ENCODE results near the gene NANOGP8.
"Not testable (repeated sequence)": the region's sequence is repeated elsewhere in the genome, so short reads cannot be mapped to it uniquely, and the experiment has no call there.

NANOGP8 gene, protein sequence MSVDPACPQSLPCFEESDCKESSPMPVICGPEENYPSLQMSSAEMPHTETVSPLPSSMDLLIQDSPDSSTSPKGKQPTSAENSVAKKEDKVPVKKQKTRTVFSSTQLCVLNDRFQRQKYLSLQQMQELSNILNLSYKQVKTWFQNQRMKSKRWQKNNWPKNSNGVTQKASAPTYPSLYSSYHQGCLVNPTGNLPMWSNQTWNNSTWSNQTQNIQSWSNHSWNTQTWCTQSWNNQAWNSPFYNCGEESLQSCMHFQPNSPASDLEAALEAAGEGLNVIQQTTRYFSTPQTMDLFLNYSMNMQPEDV

DNA sequence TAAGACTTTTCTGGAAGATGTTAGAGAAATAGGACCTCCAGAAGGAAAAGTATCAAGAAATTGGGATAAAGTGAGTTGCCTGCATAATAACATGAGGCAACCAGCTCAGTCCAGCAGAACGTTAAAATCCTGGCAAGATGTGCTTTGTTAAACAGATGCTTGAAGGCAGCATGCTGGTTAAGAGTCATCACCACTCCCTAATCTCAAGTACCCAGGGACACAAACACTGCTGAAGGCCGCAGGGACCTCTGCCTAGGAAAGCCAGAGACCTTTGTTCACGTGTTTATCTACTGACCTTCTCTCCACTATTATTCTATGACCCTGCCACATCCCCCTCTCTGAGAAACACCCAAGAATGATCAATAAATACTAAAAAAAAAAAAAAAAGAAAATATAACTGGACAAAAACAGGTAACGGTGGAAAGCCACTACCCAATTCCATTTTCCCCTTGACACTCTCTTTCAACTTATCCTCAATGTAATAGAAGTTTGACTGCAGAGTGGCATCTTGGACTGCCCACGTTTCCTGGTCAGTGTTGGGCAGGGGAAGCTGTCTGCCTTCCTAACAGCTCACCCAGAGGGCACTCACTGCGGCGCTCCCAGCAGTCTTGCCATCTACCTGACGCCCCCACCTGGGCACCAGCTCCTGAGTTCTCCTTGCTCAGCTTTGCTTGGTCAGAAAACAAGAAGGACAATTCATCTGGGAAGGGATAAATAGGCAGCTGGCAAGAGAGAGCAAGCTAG, at the start of gene NANOGP8:
TSS of gene NANOGP8 (minus strand) at position 120 of the 744 bp plus-strand sequence. CDS start 185 bp downstream, outside the sequence.
- DNase-seq, result not testable (repeated sequence)

DNA sequence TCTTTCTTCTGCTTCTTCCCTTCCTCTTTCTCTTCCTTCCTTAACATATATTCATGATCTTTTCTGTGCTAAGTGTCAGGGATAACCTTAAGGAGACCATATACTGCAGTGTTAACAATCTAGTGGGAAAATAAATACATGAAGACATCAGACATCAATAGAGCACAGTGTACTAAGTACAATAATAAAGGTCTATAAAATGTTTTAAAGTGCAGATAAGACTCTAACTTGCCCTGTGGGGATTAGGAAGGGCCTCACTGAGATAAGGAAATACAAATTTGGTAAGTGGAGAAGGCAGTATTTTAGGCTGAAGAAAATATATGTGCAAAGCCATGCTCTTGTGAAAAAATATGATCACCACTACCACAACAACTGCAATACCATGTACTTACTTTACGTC, 49.2 kb upstream of the NANOGP8 start:
- DNase-seq, result no peak

DNA sequence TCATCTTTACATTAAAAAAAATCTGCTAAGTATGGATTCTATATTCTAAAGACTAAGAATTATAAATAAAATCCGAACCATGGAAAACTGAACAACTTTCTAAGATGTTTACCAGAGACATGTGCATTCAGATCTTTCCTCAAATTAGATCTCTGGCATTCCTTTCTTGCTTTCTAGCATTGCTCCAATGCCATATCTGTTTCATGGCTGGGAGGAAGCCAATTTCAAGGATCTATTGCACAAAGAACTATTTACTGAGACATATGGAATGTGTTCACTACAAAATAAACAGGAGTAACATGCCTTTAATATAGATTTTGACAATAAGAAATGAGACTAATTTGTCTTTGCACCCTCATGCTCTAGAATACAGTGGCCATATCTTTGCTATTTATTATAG, 45.1 kb upstream of the NANOGP8 start:
- no peak for DNase-seq

DNA sequence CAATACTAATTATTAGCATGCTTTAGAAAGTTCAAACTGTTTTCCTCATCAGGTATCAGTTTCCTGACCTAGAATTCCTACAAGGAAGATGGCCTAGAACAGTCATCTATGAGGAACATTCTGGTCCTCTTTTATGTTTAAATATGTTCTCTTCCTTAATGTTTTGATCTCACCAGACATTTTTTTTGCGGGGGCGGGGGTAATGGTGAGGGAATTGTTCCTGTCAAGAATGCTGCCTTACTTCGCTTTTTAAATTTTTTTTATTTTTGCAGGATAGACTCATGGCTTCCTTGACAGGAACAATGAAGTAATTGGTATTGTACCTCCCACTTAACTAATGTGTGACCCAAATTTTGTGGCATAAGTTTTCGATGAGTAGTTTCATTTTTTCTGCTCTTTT, 44.3 kb upstream of the NANOGP8 start:
- DNase-seq, result no peak

DNA sequence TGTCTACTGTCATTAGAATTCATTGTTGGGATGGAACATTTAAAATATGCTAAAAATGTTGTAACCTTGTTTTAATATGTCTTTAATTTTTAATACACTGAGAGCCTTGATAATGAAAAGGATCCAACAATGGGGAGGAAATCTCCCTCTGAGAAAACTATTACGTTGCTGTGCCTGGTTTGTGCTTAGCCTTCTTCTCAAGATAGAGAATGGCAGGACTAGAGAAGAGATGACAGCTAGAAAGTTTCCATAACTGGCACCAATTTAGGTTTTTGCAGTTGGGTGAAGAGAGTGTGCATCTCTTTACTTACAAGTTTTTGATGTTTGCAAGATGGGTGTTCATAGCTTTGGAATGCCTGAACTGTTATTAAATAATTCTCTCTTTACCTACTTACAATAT, 42.6 kb upstream of the NANOGP8 start:
- DNase-seq, result no peak

DNA sequence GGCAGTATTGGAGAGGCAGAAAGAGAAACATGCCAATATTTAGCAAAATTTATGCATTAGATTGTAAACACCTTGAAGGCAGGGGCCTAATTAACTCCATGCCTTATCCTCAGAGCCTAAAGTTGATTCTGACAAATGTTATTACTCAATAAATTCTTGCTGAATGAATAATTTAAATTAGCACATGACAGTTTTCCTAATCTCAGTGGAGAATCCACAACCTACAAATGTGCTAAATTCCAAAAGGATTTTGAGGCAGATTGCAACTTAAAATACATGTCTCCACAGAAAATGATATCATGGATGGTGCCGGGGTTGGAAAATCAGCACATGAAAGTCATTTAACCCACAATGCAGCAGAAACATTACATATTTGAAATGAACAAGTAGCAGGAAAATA, 41.1 kb upstream of the NANOGP8 start:
- no peak for DNase-seq

DNA sequence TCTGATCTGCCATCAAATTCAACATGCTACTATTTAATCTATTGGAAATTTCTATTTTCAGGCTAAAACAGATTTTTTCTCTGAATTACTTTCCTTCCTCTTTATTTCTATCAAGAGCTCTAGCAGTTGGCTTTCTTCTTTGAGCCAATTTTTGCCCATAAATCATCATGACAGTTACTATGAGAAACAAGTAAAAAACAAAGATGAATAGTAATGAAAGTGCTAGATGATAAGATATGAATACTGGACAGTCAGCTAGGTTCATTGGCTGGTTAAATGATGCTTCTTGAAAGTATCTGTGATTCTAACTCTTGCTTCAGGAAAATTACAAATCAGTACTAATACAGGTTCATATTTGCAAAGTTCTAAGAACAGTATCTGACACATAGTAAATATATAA, 38.6 kb upstream of the NANOGP8 start:
- DNase-seq, result no peak

DNA sequence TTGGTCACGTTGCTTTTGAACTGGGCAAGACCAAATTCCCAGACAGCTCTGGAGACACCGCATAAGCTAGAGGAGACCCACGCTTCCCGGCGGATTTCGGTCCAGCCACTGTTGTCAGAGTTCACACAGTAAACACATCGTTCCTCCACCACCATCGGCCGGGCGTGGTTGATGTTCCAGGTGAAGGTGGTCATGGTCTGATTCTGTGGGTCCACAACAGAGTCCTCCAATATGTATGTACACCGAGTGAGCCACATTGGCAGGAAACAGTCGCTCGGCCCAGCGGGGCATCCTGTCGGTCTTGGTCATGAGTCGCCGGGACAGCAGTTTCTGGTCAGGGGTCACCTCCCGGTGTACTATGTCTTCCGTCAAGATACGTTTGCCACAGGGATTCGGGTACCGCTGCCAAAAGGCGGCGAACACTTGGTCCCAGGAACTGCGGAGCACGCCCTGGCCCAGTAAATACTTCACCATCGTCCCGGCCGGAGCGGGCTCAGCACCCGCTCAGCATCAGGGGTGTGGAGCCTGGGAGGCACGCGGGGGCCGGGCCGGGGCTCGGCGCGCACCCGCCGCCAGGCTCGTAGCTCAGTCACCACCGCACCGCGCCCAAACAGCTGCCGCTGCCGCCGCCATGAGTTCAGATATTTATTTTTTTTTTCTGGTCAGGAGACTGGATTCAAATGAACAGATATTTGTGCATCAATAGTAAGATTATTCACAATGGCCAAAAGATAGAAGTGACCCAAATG, 36.7 kb upstream of the NANOGP8 start:
- DNase-seq, result no peak

DNA sequence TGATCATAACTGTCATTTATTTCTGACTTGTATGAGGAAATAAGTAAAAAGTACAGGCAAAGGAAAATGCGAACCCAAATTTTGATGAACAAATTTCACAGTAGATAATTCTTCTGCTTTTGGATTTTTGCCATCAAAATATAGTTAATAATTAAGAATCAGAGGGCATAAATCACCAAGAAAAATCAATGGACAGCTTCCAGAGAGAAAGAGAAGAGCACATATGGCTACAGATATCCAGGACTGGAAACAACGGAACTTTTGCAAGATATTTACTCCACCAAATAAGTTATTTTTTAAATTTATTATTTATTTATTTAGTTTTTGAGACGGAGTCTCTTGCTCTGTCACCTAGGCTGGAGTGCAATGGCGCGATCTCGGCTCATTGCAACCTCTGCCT, 35.1 kb upstream of the NANOGP8 start:
- no peak for DNase-seq

DNA sequence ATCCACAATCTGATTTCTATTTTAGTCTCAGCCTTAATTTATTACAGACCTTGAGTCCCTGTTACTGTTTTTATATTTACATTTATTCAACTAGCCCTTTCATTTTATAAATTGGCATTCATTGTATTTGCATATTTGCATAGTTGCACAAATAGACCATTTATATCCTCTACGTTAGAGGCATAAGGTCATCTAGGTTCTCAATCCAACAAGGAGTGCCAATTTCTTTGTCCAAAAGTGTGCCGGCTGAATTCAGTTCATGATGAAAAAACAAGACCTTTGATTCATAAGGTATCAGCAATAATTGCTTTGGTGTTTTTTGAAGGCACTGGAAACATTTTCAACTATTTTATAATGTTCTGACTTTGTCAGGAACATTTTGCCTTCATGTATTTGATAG, 33.9 kb upstream of the NANOGP8 start:
- no peak for DNase-seq

DNA sequence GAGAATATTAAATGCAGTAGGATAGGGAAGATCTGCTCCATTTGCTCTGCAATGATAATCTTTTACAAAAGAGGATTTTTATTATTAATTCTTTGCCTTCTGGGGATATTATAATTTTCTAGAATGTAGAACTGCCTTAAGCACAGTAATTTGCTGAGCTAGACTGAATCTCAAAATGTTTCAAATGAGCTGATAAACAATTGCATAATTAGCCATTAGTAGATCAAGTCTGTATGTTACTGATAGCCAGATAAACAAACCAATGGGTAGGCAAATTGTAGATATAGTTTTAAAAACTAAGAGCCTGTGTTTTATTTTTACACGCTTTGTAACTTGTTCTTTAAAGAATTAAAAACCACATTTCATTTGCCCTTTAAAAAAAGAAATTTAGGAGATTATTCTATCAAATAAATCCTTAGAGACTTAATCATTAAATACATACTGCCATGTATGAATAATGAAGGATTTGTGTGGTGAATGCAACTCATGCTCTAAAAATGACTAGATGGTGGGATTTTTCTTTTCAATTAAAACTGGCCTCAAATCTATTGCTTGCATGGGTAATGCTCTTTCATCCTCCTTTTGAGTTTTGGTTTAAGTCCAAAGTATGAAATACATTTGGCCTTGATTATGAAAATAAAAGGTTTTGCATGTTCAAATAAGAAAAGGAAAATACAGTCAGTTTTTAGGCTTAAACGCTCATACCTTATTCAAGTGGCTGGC, 32.6 kb upstream of the NANOGP8 start:
- no peak for DNase-seq

DNA sequence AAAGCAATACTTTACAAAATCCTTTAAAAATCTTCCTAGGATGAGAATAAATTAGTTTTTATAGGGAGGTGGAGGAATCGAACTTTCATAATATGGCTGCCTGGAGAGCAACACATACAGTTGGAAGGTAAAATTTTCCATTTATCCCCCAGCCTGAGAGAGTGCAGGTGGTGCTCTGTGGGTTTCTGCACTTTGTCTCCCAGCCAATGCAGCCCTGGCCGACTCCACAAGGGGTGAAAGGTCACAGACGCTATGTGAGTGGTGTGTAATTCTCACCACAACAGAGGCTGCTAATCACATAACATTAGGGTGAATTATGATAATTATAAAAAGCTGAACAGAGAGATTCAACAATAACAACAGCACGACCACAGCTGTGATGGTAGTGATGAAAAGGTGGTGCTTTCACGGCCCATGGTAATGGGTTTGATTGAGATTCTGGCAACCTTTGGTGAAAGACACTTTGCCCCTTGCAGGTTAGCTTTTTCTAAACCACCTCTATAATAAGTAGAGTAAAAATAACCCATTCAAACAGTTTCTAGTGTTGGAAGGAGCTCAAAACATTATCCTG, 30.1 kb upstream of the NANOGP8 start:
- DNase-seq, result no peak

DNA sequence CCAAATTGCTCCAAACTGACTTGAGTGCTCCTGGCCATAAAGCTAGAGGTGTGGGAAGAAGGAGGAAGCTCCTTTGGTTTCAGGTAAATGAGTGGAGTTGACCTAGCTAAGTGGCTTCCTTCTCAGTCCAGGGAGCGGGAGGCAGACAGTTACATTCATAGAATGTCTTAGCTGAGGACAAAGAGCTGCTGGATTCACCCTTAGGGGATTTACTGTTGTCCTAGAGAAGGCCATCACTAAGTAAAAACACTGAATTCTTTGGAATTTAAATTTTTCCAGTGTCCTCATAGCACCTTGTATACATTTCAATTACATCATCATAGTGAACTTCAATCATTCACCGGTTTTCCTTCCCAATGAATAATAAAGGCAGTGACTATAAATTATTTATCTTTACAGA, 27.3 kb upstream of the NANOGP8 start:
- no peak for DNase-seq

DNA sequence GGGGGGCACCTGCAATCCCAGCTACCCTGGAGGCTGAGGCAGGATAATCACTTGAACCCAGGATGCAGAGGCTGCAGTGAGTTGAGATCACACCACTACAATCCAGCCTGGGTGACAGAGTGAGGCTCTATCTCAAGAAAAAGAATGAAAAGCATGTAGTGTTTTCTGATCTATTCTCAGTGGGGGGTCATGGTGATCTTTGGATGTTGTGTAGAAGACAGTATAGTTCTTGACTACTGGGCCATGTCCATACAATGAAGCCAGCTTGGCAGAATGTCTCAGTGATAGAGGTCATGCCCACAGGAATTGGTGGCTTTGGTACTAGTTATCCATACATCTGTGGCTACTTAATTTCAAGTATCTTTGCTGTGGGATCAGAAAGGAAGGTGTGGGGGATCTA, 26.8 kb upstream of the NANOGP8 start:
- no peak for DNase-seq

DNA sequence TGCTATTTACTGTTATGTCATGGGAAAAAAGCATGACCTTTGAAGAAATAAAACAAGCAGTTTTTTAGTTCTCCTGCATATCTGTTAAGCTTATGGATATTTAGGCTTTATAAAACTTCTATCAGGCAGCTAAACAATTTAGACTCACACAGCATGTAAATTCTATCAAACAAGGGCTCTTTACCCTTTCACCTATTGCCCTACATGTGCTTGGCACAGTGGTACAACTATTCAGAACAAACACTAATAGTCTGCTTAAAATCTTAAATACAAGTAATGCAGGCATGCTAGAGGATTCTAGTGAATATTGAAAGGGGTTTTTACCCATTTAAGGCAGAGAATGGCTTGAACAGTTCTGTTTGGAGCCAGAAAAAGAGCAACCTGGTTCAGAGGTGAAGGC, 23.4 kb upstream of the NANOGP8 start:
- DNase-seq, result no peak

DNA sequence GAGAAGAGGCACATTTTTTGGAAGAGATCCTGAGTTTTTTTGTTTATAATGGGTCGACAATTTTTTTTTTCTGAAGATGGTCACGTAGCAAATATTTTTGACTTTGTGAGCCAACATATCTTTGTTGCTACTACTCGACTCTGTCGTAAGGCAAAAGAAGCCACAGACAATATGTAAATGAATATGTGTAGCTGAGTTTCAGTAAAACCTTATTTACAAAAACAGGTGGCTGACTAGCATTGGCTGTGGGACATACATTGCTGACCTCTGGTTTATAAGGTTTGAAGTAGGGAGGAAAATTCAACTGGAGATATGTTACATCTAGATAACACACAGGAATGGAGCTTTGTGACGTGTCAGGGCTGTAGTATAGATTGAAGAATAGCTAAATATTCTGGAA, 22.5 kb upstream of the NANOGP8 start:
- no peak for DNase-seq

DNA sequence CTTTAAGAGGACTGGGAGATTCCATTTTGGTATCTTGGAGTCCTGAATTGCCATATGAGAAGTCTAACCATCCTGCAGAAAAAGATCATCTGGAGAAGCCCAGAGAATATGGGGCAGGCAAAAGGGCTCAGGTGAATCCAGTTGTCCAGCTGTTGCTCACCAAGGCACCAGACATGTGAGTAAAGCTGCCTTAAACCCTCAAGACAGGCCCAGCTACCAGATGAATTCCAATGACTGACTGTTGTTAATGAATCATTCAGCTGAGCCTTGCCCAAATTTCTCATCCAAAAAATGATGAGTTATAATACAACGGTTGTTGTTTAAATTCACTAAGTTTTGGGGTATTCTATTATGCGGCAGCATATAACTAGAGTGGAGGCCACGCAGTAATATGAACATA, 22.0 kb upstream of the NANOGP8 start:
- no peak for DNase-seq

DNA sequence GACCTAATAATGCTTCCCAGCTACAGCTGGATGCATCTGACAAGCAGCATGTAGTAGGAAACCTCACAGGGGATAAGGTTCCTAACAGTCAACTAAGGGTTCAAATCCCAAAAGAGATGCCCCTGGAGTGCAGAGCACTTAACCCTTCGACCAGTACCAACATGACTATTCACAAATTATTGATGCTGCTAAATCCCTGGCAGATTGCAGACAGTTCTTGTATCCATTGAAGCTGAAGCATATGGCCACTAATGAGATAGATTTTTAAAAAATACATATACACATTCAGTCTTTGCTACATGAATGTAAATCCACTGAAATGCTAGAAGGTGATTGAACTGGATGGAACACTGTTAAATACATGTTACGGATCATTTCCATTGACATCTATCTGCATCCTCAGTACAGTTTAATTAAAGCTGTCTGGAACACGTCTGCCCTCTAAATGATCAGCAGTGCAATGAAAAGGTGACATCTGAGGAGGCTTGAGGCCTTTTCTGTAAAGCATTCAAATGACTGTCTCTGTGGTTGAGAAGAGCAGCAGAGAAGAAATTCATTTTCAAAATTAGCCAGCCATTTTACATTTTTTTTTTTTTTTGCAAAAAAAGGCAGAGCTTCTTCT, 19.5 kb upstream of the NANOGP8 start:
- peak; percentile 88 for DNase-seq

DNA sequence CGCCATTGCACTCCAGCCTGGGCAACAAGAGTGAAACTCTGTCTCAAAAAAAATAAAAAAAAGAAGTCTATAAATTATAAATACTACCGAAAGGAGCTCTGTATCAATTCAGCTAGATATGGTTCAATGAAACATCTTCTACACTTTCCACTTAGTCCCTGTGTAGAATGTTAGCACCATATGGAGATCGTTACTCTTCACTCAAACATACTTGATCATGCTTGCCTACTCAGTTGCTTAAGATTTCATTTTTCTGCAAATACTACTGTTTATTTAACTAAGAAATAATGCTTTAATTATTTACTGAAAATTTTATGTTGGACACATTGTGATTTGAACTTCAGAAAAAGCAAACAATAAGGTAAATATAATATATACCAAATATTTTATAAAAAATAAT, 17.1 kb upstream of the NANOGP8 start:
- no peak for DNase-seq

DNA sequence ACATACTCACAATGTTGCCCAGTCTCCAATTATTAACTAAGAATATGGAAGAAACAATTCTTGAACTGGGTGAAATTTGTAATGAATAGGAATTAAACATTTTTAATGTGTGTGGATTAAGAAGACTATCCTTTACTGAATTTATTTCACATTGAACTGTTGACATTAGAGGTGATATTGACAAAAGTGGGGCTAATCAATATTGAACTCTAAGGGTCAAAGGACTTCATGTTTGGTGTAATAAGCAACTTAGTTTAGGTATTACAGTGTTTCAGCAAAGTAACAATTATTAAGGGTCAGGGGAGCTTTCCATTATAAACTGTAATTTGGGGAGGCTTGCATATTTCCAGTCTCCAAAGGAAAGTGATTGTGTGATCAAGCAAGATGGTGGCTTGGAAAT, 16.2 kb upstream of the NANOGP8 start:
- DNase-seq, result no peak

DNA sequence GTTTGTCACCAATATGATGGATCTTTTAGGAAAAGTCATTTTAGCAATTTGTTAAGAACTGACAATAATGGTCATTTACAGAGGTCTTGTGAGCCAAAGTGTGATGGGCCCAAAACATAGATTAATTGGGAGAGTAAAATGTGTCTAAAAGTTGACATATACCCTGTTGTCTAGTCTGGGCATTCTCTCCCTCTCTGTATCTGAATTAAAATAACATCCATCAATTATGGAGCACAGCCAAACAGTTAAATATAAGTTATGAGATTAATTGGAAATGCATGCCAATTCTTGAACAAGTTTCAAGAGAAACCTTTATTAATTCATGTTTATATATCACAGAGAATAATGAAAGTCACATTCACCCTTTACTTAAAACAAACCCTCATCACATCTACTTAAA, 13.6 kb upstream of the NANOGP8 start:
- DNase-seq, result no peak

DNA sequence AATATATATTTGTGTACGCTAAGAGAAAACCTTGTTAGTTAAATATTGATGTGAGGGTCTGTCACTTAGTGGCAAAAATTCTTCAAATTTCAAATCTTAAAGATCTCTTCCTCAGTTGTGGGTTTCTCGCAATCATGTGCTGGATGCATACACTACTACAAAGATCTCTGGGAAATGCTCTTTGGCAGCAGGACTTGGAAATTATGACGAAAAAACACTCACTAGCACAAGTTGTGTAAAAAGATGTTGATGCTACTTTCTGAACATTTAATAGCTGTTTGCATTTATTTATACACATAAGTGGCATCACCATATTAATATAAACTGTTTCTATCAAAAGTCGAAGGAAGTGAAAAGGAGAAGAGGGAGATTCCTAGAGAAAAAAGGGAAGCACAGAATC, 10.8 kb upstream of the NANOGP8 start:
- no peak for DNase-seq

DNA sequence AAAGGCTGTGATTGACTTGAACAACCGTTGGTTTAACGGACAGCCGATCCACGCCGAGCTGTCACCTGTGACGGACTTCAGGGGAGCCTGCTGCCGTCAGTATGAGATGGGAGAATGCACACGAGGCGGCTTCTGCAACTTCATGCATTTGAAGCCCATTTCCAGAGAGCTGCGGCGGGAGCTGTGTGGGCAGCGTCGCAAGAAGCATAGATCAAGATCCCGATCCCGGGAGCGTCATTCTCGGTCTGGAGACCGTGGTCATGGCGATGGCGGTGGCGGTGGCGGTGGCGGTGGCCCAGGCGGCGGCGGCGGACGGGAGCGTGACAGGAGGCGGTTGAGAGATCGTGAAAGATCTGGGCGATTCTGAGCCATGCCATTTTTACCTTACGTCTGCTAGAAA, 7.8 kb upstream of the NANOGP8 start:
- no peak for DNase-seq

All from NCI-H524 treated with DMSO at 0.1 percent for 48 hours (cell line).